GM20431 (cell line): ENCODE results near the gene OTUD4.
"Not testable (repeated sequence)": the region's sequence is repeated elsewhere in the genome, so short reads cannot be mapped to it uniquely, and the experiment has no call there.

Source experiments
- in situ Hi-C: fragments of 300-500 bp; cut with MseI, MboI; formaldehyde crosslinking; loops from one replicate; pipeline ENCODE4 v1.15.0; 2020; ENCODE audit warnings: low sequenced_read_pairs; ENCODE audit not compliant: unreplicated experiment

The OTUD4 gene

DNA sequence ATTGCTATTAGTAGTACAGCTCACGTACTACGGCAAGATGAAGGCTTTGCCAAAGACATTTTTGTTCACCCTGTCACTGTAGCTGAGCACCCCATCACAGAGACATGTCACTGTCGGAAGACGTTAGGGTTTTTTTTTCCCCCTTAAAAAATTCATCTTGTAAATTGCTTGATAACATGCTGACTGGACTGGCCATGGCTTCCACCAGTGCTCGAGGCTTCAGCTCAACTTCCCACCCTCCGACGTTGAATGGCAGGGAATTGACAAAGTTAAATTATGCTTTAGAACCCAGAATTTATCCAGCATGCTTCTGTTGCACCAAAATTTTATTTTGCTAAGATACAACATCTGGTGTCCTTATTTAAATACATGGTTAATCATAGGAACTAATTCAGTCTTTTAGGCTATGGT is 707 bp upstream of the OTUD4 start:
- in situ Hi-C loops, result no loop called here

DNA sequence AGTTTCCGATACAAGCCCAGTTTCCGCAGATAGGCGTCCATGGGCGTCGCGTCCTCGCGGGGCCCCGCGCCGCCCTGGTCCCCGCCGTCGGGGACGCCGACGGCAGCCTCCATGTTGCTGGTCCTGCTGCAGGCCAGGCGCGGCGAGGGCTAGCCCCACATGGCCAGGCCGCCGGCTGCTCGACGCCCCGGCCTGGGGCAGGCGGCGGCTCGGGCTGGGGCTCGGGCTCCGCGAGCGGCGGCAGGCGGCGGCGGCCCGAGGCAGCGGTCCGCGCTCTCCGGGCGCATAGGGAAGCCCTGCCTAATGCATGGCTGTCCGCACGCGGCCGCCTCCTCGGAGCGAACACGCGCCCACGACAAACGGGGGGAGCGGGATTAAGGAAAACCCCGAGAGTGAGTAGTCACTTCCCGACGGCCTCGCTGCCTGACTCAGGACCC is 510 bp downstream of the OTUD4 start:
- in situ Hi-C loops, result not testable (repeated sequence)

DNA sequence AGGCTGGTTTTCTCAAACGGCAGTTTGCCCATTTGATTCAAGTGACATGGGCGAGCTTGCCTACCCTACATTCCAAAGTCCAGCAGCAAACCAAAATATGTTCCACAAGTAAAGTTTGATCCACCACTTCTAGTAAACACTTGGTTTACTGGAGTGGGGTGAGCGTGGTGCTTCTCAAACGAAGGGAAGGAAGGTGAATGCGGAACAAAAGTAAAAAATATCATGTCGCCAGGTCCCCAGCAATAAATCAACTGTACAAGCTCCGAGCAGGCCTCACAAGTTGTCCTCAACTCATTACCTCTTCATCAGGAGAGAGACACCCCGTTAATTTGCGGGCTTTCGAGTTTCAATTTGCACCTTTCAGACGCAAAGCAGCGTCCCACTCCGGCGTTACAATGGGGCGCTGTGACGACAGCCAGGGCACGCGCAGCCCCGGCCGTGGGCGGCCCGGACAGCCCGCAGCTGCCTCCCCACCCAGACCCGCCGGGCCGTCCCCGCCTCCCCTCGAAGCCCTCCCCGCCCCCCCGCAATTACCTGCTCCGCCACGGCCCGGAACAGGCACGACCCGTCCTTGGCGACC is 1.0 kb downstream of the OTUD4 start:
- in situ Hi-C loops, result no loop called here

DNA sequence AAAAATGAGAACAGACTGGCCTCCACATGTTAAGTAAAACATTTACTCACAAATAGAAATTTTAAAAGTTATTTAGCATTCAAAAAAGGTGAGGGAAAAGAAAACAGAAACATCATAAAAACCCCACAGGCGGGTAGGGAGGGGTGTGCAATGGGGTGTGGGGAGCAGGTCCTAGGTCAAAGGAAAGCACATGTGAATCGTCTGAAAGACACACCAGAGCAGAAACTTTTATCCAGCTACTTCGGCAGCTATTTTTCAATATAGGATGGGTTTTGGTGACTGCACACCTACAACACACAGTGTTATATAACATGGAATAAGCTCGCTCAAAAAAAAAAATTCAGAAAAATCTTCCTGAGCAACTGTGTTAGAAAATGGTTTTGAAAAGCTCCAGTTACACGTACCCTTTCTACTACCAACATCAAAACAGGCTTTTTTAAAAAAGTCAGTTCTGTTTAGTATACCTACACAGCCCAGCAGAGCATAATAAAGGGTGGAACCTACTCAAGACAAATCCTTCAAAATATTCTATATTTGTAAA is 1.6 kb downstream of the OTUD4 start:
- in situ Hi-C loops, result no loop called here

DNA sequence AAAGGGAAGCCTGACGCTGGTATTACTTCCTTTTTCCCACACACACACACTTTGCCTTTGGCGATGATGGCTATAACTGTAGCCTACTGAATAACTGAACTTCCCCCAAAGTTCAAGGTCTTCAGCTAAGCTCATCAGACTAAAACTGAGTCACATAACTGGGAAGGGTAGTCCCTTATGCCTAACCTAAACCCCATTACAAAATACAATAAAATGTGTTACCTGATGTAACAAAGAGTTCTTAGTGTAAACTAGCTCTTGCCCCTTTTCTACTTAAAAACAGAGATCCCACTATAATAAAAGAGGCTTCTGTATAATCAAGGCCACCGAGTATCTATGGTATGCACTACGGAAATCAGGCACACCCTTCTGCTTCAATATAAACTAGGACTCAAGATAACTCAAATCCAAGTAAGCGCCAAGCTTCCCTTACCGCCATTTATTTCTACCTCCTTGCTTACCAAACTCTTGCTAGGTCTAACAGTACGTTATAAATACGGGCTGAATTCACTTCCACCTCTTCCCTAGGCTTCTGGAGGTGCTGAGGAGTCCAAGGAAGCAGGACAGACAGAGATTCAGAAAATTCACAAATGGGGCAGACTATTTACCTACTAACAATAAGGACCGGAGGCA is 2.4 kb downstream of the OTUD4 start:
- in situ Hi-C loops, result no loop called here

DNA sequence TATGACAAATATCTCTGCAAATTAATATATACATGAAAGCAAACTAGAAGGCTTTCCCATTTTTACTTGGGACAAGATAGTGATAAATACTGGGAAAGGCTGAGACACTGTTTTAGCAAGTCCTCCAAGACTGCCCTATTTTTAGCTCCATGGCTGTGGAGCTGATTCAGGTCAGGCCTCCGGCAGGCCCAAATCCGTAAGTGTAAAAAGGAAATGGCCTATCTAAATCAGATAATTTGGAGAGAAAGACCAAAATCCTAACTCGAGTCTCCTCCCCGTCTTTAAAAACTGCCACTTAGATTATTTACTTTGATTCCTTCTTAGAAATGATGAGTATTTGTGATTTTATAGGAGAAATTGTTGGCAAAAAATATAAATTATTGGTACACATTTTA is 2.9 kb downstream of the OTUD4 start:
- in situ Hi-C loops, result no loop called here

DNA sequence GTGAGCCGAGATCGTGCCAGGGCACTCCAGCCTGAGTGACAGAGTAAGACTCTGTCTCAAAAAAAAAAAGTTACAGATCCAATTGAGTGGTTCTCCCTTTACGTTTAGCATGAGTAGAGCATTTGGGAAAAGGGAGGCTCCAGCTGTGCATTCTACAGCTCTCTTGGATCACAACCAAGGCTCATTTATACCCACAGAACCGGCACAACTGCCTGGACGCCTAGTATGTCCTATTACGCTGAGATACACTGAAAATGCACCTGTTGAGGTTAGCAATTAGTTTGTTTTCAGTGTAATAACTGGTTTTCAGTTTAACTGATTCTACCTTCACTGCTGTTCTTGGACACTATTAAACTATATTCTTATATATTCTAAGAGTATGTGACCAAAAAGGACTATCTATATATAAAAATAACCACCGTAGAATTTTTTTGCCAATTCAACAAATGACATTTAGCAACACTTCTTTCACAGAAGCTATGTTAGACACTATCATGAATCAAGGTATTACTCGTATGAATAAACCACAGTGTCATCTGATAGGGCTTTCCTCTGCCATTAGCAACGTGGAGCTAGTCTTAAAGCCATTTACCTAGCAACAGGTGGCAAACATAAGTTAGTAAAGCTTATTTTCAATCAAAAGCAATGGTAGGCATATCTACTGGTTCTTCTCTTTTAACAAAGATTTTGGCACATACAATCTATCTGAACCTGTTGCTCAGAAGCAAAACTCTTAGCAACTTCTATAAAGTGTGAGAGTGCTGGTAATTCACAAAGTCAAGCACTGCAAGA is 3.6 kb downstream of the OTUD4 start:
- in situ Hi-C loops, result no loop called here

DNA sequence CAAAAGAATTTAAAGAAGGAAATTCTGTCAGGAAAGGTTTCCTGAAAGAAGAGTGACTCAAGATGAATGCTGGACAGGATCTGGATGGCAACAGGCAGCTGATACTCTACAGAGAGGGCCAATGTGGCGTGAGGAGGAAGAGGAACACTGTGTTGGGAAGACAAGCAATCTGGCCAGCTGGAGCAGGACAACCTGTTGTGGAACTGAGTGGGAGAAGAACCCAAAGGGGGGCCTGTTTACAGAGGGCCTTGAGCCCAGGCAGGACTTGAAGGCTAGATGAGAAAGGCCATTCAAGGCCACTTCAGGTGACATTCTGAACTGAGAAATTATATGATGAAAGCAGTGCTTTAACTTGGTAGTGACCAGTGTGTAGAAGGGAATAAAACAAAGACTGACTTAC is 8.5 kb downstream of the OTUD4 start:
- in situ Hi-C loops, result no loop called here

DNA sequence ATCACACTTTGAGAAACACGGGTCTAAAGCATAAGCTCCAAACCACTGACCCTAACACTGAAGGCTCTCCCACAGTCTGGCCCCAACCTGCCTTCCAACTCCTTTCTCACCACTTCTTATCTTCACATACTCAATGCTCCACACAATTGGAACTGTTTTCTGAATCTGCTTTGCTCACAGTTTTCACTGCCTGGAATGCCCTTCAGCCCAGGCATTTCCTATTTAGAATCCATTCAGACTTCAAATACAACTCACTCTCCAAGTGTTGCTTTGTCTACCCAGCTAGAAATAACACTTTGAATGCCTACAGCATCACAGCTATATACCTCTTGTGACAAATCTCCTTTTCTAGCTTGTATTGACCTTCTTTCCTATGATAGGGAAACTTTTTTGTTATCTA is 10.2 kb downstream of the OTUD4 start:
- in situ Hi-C loops, result no loop called here

DNA sequence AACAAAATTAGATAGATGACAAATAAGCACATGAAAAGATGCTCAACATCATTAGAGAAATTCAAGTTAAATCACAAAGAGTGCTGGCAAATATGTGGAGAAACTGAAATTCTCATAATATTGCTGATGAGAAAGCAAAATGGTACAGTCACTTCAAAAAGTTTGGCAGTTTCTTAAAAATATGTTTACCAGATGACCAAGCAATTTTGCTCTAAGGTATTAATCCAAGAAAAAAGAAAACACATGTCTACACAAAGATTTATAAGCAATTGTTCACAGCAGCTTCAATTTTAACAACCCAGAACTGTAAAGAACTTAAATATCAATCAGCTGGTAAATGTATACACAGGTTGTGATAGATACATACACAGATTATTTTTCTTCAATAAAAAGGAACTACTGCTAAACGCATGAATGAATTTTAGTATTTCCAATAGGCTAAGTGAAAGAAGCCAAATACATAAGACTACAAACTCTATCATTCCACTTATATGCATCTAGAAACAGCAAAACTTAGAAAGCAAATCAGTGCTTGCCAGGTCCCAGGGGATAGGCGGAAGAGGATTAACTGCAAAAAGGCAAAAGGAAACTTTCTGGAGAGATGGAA is 11.7 kb downstream of the OTUD4 start:
- in situ Hi-C loops, result no loop called here

DNA sequence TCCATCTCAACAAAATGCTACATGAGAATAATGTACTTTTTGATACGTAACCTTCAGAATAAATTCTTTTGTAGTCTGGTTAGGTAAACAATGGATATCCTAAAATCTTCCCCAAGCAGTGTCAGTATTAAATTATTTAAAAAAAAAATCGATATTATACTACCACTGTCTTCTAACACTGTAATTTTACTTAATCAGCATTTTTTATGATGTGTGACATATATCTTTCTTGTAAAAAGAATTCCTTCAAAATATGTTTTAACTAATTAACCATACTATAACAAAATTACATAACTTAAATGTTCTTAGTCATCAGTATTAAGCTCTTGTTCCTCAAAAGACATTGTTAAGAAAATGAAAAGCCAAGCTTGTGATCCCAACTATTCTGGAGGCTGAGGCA is 12.5 kb downstream of the OTUD4 start:
- in situ Hi-C loops, result no loop called here

DNA sequence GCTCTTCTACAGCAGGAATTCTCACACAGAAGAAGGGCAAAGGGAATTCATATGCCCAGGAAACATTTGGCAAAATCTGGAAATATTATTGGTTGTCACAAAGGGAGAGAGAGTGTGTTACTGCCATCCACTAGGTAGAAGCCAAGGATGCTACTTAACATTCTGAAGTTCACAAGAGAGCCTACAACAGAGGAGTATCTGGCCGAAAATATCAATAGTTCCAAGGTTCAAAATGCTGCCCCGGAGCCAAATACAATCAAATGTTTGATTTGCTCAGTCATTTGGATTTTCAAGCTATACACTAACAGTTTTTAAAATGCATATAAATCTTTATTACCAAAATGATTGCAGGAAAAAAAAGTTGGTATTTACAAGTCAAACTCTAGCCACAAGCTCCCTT is 18.8 kb downstream of the OTUD4 start:
- in situ Hi-C loops, result no loop called here

DNA sequence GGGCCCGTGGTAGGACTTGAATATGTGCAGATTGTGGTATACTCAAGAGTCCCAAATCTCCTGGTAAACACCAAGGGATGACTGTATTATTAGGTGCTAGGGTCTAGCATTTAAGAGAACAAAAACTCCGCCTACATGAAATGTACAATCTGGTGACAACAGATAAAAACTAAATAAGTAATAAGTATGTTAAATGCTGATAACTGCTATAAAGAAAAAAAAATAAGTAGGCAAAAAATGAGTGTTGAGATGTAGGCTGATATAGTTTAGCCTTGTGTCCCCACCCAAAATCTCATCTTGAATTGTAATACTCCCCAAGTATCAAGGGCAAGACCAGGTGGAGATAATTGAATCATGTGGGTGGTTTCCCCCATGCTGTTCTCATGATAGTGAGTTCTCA is 23.4 kb downstream of the OTUD4 start:
- in situ Hi-C loops, result no loop called here

DNA sequence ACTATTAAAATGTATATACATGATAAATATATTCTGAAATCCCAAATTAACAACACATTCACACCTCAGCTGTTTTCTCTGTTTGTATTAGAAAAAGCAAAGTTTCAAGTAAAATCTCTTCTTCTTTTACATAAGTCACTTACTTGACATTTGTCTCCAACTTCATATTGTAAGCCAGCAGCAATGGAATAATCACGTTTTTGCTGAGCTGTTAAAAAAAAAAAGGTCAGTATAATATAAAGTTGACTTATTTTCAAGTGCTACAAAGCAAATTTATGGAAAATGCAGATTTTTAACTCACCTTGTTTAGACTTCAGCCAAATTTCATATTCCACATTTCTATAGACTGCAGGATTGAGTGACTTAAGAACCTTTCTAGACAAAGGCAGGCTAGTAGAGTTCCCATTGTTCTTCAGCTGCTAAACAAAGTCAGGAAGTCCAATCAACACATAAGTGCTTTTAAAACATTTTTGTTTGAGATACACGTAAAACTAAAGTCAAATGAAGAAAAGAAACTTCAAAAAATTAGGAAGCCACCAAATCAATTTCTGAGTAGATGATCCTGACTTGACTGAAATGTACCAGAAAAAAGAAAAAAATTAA is 25.0 kb downstream of the OTUD4 start:
- in situ Hi-C loops, result no loop called here

DNA sequence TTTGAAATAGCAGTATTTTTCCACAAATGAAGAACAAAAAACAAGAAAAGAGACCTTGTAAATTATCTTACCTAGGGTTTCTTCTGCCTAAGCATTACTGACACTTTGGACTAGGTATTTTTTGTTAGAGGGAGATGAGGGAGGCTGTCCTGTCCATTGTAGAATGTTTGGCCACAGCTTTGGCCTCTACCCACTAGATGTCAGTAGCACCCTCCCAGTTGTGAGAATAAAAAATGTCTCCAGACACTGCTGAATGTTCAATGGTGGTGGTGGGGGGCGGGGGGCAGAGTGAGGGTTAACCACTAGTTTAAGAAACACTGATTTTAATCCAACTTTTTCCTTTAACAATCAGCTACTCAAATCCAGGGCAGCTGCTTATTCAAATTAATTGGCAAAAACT is 25.8 kb downstream of the OTUD4 start:
- in situ Hi-C loops, result no loop called here

DNA sequence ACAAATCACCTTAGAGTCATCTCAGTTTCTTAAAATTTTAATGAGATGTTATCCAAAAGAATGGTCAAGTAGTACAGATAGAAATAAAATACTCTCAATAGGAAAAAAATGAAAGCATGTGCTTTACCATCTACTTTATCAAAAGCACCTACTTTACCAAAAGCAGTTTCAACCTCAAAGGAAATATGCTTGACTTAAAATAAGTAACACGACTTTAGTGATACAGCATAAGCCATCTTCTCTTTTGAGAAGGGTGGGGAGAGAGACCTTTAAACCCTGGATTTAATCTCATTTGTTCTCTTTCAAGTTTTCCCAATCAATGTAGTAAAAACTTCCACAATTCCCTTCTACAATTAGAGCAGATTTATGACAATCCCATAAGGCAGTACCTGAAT is 26.5 kb downstream of the OTUD4 start:
- in situ Hi-C loops, result no loop called here

DNA sequence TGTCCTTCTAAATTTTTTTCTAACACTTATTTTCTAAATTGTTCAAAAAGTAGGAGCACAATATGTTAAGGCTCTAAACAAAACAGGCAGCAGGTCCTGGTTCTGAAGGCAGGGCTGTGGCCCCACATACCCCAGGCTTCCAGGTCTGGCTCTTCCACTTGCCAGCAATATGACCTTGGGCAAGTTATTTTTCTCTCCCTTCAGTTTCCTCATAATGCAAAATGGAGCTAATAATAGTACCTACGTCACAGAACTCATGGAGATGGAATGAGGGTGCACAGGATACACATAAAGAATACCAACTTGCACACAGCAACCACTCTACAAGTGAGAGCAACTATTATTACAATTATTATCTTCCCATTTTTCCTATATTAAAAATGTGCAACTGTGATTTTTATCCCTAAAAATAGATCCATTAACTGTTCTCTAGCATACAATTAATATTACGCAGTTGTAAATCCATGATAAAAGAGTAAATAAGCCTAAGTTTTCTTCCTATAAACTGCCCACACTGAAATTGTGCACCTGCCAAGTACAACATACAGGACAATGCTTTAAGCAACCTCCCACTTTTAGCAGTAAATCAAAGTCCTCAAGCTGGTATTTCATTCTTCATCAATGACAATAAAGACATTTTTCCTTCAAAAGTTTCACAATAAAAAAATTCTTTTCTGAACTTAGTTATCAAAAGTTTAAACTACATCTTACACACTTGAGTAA is 27.0 kb downstream of the OTUD4 start:
- in situ Hi-C loops, result no loop called here

DNA sequence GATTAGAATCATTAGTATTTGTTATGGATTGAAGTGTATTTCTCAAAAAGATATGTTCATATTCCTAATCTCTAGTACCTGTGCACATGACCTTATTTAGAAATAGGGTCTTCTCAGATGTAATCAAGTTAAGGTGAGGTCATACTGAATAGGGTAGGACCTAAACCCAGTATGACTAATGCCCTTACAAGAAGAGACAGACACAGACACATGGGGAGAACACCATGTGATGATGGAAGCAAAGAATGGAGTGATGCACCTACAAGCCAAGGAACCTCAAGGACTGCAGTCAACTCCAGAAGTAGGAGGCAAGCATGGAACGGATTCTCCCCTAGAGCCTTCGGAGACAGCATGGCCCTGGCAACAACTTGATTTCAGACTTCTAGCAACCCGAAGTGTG is 31.4 kb downstream of the OTUD4 start:
- in situ Hi-C loops, result no loop called here

DNA sequence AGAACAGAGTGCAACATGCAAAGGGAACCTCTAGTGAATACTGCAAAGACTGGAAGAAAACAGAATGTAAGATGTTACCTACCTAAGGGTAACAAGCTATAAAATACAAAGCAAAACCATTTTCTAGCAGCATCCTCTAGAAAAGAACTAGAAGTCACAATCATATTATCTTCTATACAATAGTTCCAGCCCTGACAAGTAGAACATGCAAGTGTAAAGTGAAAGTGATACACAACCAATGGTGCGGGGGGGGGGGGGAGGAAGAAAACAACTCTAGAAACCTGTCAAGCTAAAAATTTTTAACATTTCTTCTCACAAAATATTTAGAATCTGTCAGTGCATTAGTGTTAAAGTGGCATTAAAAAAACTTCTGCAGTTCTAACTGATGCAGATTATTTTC is 44.2 kb downstream of the OTUD4 start:
- in situ Hi-C loops, result not testable (repeated sequence)
